IMR-90 (cell line): ENCODE measurements around the gene OR2M5. TPM values are rescaled to one million over a fixed set of nuclear protein-coding genes. Genes with fewer than 3 reads are reported as not detected.

Experiments used
- ATAC-seq: fragments of 200-7000 bp; cut with Tn5 transposase; 2 replicates; pipeline ENCODE4 v1.9.1; 2020; ENCODE audit warnings: low read depth, mild to moderate bottlenecking, moderate library complexity
- BruUV-seq: library from RNA; stranded (reverse); fragments of 400-500 nt; replicated peaks from 2 replicates; lab custom pipeline; 2021; lab: Mats Ljungman, UMichigan
- CTCF ChIA-PET: fragments of 300-600 bp; formaldehyde crosslinking; extraction: SDS; loops from one replicate; lab custom pipeline; 2021; ENCODE audit warnings: antibody characterized with exemption; lab: Yijun Ruan, JAX
- POLR2A ChIA-PET: fragments of 300-600 bp; sonication (Branson Sonifier 250); formaldehyde crosslinking; loops from one replicate; lab custom pipeline; 2022; ENCODE audit warnings: antibody characterized with exemption; ENCODE audit not compliant: unreplicated experiment; lab: Charles Lee
- DNase-seq: peaks from one replicate; pipeline ENCODE4 v3.0.0; 2013
- H2AFZ ChIP-seq: replicated peaks from 2 replicates; pipeline ENCODE3; 2013; ENCODE audit warnings: low read length, mild to moderate bottlenecking; ENCODE audit not compliant: poor library complexity
- H2AK5ac ChIP-seq: 2 replicates; pipeline ENCODE4 v1.6.1; 2013; ENCODE audit warnings: low read depth, low read length, inconsistent platforms
- H2AK9ac ChIP-seq: replicated peaks from 2 replicates; pipeline ENCODE3; 2013; ENCODE audit warnings: mild to moderate bottlenecking, low read depth, low read length, moderate library complexity; ENCODE audit not compliant: poor library complexity
- H2BK120ac ChIP-seq: 2 replicates; pipeline ENCODE4 v1.6.1; 2013; ENCODE audit warnings: low read depth, low read length, inconsistent platforms
- H2BK15ac ChIP-seq: 3 replicates; pipeline ENCODE4 v1.6.1; 2013; ENCODE audit warnings: low read depth, low read length, inconsistent platforms
- H2BK20ac ChIP-seq: 2 replicates; pipeline ENCODE4 v1.6.1; 2013; ENCODE audit warnings: low read depth, mild to moderate bottlenecking, inconsistent platforms, low read length, moderate library complexity
- H2BK5ac ChIP-seq: 2 replicates; pipeline ENCODE4 v1.6.1; 2013; ENCODE audit warnings: mild to moderate bottlenecking, low read depth, low read length, inconsistent platforms; ENCODE audit not compliant: poor library complexity, severe bottlenecking
- H3K14ac ChIP-seq: replicated peaks from 2 replicates; pipeline ENCODE4 v1.6.1; 2013; ENCODE audit warnings: low read depth, low read length, inconsistent platforms
- H3K18ac ChIP-seq: 2 replicates; pipeline ENCODE4 v1.6.1; 2013; ENCODE audit warnings: low read depth, low read length, control low read depth
- H3K23ac ChIP-seq: 2 replicates; pipeline ENCODE4 v1.6.1; 2013; ENCODE audit warnings: low read depth, low read length, inconsistent platforms
- H3K27ac ChIP-seq: 2 replicates; pipeline ENCODE4 v1.5.1; 2013; ENCODE audit warnings: mild to moderate bottlenecking, control low read depth, low read length; ENCODE audit not compliant: insufficient read depth
- H3K27me3 ChIP-seq: 2 replicates; pipeline ENCODE4 v1.6.1; 2013; ENCODE audit warnings: low read length; ENCODE audit not compliant: control insufficient read depth, insufficient read depth
- H3K36me3 ChIP-seq: 2 replicates; pipeline ENCODE4 v1.6.1; 2013; ENCODE audit warnings: low read length, mixed read lengths; ENCODE audit not compliant: control insufficient read depth, insufficient read depth
- H3K4ac ChIP-seq: 2 replicates; pipeline ENCODE4 v1.6.1; 2013; ENCODE audit warnings: low read depth, low read length, inconsistent platforms
- H3K4me1 ChIP-seq: 2 replicates; pipeline ENCODE4 v1.6.1; 2013; ENCODE audit warnings: low read length, mixed read lengths; ENCODE audit not compliant: control insufficient read depth, insufficient read depth
- H3K4me2 ChIP-seq: 2 replicates; pipeline ENCODE4 v1.6.1; 2013; ENCODE audit warnings: low read depth, mild to moderate bottlenecking, control low read depth, low read length, moderate library complexity
- H3K4me3 ChIP-seq: 2 replicates; pipeline ENCODE4 v1.5.1; 2013; ENCODE audit warnings: low read depth, mild to moderate bottlenecking, control low read depth, low read length, moderate library complexity; ENCODE audit not compliant: insufficient read depth
- H3K56ac ChIP-seq: 2 replicates; pipeline ENCODE4 v1.6.1; 2013; ENCODE audit warnings: low read length, inconsistent platforms; ENCODE audit not compliant: insufficient read depth; ENCODE audit errors: extremely low read depth
- H3K79me1 ChIP-seq, 2 experiments: 2 replicates each; pipeline ENCODE4 v1.6.1; 2013; ENCODE audit warnings: low read length in 2 of 2, inconsistent platforms in 1 of 2, low read depth in 1 of 2
- H3K9ac ChIP-seq: 2 replicates; pipeline ENCODE4 v1.6.1; 2013; ENCODE audit warnings: low read depth, low read length, control low read depth
- H3K9me1 ChIP-seq: 2 replicates; pipeline ENCODE4 v1.6.1; 2013; ENCODE audit warnings: low read length, inconsistent platforms; ENCODE audit not compliant: insufficient read depth
- H3K9me3 ChIP-seq: 2 replicates; pipeline ENCODE4 v1.6.1; 2013; ENCODE audit warnings: low read length; ENCODE audit not compliant: control insufficient read depth, insufficient read depth
- H4K20me1 ChIP-seq: 2 replicates; pipeline ENCODE4 v1.6.1; 2013; ENCODE audit warnings: low read length, inconsistent platforms; ENCODE audit not compliant: insufficient read depth
- H4K5ac ChIP-seq: 2 replicates; pipeline ENCODE4 v1.6.1; 2013; ENCODE audit warnings: mild to moderate bottlenecking, low read depth, low read length, control low read depth
- H4K8ac ChIP-seq, 2 experiments: 2 replicates each; pipeline ENCODE4 v1.6.1; 2013; ENCODE audit warnings: low read depth in 2 of 2, low read length in 2 of 2, control low read depth in 1 of 2, inconsistent platforms in 1 of 2
- H4K91ac ChIP-seq: 2 replicates; pipeline ENCODE4 v1.6.1; 2013; ENCODE audit warnings: low read depth, low read length, inconsistent platforms; ENCODE audit not compliant: insufficient read depth
- BHLHE40 ChIP-seq: fragments of 150-350 bp; IDR thresholded peaks from 2 replicates; pipeline ENCODE4 v1.6.1; 2016; ENCODE audit warnings: mild to moderate bottlenecking, low read depth, low read length
- CEBPB ChIP-seq: IDR thresholded peaks from 2 replicates; pipeline ENCODE4 v1.6.1; 2012; ENCODE audit warnings: low read depth, low read length, improper control_type of control experiment
- CHD1 ChIP-seq: IDR thresholded peaks from 2 replicates; pipeline ENCODE4 v1.6.1; 2012; ENCODE audit warnings: low read depth, low read length, improper control_type of control experiment
- FOS ChIP-seq: fragments of 150-350 bp; IDR thresholded peaks from 2 replicates; pipeline ENCODE4 v1.6.1; 2016; ENCODE audit warnings: low read depth, low read length
- MAFK ChIP-seq: IDR thresholded peaks from 2 replicates; pipeline ENCODE4 v1.6.1; 2012; ENCODE audit warnings: low read depth, low read length, improper control_type of control experiment
- MAZ ChIP-seq: IDR thresholded peaks from 2 replicates; pipeline ENCODE4 v1.6.1; 2012; ENCODE audit warnings: low read depth, mild to moderate bottlenecking, low read length, improper control_type of control experiment, moderate library complexity, borderline replicate concordance
- MXI1 ChIP-seq: IDR thresholded peaks from 2 replicates; pipeline ENCODE4 v1.6.1; 2012; ENCODE audit warnings: low read depth, mild to moderate bottlenecking, low read length, moderate library complexity, borderline replicate concordance
- NFE2L2 ChIP-seq: fragments of 150-350 bp; IDR thresholded peaks from 2 replicates; pipeline ENCODE4 v1.6.1; 2016; ENCODE audit warnings: low read depth, mild to moderate bottlenecking, low read length
- POLR2A ChIP-seq: IDR thresholded peaks from 2 replicates; pipeline ENCODE4 v1.6.1; 2012; ENCODE audit warnings: mild to moderate bottlenecking, low read depth, low read length
- RAD21 ChIP-seq: IDR thresholded peaks from 2 replicates; pipeline ENCODE4 v1.6.1; 2012; ENCODE audit warnings: low read length, improper control_type of control experiment
- RCOR1 ChIP-seq: IDR thresholded peaks from 2 replicates; pipeline ENCODE4 v1.6.1; 2012; ENCODE audit warnings: mild to moderate bottlenecking, low read length, improper control_type of control experiment; ENCODE audit not compliant: insufficient replicate concordance
- RFX5 ChIP-seq: IDR thresholded peaks from 2 replicates; pipeline ENCODE4 v1.8.0; 2012; ENCODE audit warnings: low read depth, mild to moderate bottlenecking, low read length, moderate library complexity
- SMC3 ChIP-seq: fragments of 150-350 bp; IDR thresholded peaks from 2 replicates; pipeline ENCODE4 v1.6.1; 2016; ENCODE audit warnings: low read depth, mild to moderate bottlenecking, antibody characterized with exemption, low read length, moderate library complexity
- WGBS, 2 experiments: methylation state at CpG; one replicate each; pipeline versions ENCODE4 v1.1.5 to v1.1.7; 2013; ENCODE audit warnings: missing lambda C conversion rate in 2 of 2; ENCODE audit not compliant: insufficient read length in 1 of 2; ENCODE audit errors: extremely low coverage in 2 of 2; 5-methylcytosine and 5-hydroxymethylcytosine counted together
- dilution Hi-C: fragments of 300-500 bp; cut with HindIII; formaldehyde crosslinking; loops from one replicate; pipeline ENCODE4 v1.14.3; 2018; ENCODE audit warnings: low sequenced_read_pairs; ENCODE audit not compliant: unreplicated experiment
- in situ Hi-C: fragments of 300-500 bp; cut with MboI; formaldehyde crosslinking; loops from 3 replicates; pipeline ENCODE4 v1.14.3; 2019; ENCODE audit warnings: low sequenced_read_pairs, inconsistent platforms, mixed read lengths
- intact Hi-C: fragments of 100-400 bp; cut with micrococcal nuclease; formaldehyde crosslinking; loops from 2 replicates; pipeline ENCODE4 v1.10.0; 2022
- polyA plus RNA-seq, 3 experiments: library from polyadenylated mRNA; depleted of rRNA; stranded (reverse); fragments of >200 nt; gene quantifications; 2 replicates each; pipeline ENCODE4 v1.2.3, GENCODE V29; 2012; ENCODE audit warnings: low replicate concordance in 1 of 3
- total RNA-seq: library from RNA; depleted of rRNA; stranded (reverse); fragments of >200 nt; gene quantifications from 2 replicates; pipeline ENCODE4 v1.2.3, GENCODE V29; 2012
- TF ChIP-seq, protein P1 (sequence below): conservative IDR thresholded peaks from 2 replicates; pipeline ENCODE4 v1.5.1; 2012; ENCODE audit warnings: mild to moderate bottlenecking, low read depth, low read length, improper control_type of control experiment
- TF ChIP-seq, protein P2 (sequence below): fragments of 150-350 bp; IDR thresholded peaks from 2 replicates; pipeline ENCODE4 v1.6.1; 2017; ENCODE audit warnings: mild to moderate bottlenecking, antibody characterized with exemption, low read length, low read depth
- TF ChIP-seq, protein P3 (sequence below): fragments of 150-350 bp; IDR thresholded peaks from 2 replicates; pipeline ENCODE4 v1.6.1; 2016; ENCODE audit warnings: low read depth, mild to moderate bottlenecking, low read length, moderate library complexity, borderline replicate concordance

The OR2M5 gene
- total and polyA plus RNA-seq, 2 of the 4 experiments (the other 2 are of a cell fraction): not detected

DNA sequence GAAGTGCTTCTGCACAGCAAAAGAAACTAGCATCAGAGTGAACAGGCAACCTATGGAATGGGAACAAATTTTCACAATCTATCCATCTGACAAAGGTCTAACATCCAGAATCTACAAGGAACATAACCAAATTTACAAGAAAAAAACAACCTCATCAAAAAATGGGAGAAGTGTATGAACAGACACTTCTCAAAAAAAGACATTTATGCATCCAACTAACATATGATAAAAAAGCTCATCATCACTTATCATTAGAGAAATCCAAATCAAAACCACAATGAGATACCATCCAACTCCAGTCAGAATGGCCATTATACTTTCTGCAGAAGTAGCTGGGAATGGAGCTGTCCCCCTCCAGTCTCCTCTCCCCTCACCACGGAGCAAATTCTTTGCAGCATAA lies 49.2 kb downstream of the OR2M5 start:
- intact Hi-C loops (no loop called here), in situ Hi-C loops (no loop called here), dilution Hi-C loops (no loop called here)
- H3K27me3 ChIP-seq: no peaks in the 10 kb centered on the region
- H3K4ac ChIP-seq: no peak overlapping the region
- H4K91ac ChIP-seq: no peak overlapping the region
- WGBS, 2 experiments: no CpG with 5 or more reads among the region's 1 CpG
- no peak overlapping the region for H3K27ac ChIP-seq
- ChIA-PET CTCF (no interaction called here), POLR2A (no interaction called here)
- ATAC-seq (no peak), DNase-seq (no peak)
- no peak overlapping the region for H2BK15ac ChIP-seq
- H3K23ac ChIP-seq: no peak overlapping the region
- no peak overlapping the region for H2AK5ac ChIP-seq
- TF ChIP-seq RCOR1 (no peak), RAD21 (no peak), CEBPB (no peak), BHLHE40 (no peak), POLR2A (no peak), CHD1 (no peak), MXI1 (no peak), FOS (no peak), MAZ (no peak), MAFK (no peak), RFX5 (no peak), NFE2L2 (no peak), SMC3 (no peak)
- TF ChIP-seq, protein P1, sequence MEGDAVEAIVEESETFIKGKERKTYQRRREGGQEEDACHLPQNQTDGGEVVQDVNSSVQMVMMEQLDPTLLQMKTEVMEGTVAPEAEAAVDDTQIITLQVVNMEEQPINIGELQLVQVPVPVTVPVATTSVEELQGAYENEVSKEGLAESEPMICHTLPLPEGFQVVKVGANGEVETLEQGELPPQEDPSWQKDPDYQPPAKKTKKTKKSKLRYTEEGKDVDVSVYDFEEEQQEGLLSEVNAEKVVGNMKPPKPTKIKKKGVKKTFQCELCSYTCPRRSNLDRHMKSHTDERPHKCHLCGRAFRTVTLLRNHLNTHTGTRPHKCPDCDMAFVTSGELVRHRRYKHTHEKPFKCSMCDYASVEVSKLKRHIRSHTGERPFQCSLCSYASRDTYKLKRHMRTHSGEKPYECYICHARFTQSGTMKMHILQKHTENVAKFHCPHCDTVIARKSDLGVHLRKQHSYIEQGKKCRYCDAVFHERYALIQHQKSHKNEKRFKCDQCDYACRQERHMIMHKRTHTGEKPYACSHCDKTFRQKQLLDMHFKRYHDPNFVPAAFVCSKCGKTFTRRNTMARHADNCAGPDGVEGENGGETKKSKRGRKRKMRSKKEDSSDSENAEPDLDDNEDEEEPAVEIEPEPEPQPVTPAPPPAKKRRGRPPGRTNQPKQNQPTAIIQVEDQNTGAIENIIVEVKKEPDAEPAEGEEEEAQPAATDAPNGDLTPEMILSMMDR: no peak
- TF ChIP-seq, protein P2, sequence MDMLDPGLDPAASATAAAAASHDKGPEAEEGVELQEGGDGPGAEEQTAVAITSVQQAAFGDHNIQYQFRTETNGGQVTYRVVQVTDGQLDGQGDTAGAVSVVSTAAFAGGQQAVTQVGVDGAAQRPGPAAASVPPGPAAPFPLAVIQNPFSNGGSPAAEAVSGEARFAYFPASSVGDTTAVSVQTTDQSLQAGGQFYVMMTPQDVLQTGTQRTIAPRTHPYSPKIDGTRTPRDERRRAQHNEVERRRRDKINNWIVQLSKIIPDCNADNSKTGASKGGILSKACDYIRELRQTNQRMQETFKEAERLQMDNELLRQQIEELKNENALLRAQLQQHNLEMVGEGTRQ: no peak
- TF ChIP-seq, protein P3, sequence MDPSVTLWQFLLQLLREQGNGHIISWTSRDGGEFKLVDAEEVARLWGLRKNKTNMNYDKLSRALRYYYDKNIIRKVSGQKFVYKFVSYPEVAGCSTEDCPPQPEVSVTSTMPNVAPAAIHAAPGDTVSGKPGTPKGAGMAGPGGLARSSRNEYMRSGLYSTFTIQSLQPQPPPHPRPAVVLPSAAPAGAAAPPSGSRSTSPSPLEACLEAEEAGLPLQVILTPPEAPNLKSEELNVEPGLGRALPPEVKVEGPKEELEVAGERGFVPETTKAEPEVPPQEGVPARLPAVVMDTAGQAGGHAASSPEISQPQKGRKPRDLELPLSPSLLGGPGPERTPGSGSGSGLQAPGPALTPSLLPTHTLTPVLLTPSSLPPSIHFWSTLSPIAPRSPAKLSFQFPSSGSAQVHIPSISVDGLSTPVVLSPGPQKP: no peak
- H4K8ac ChIP-seq: no peak overlapping the region
- no peak overlapping the region for H2AK9ac ChIP-seq
- H3K4me1 ChIP-seq: no peaks in the 10 kb centered on the region
- H4K5ac ChIP-seq: no peak overlapping the region
- H3K79me1 ChIP-seq: no peaks in the 10 kb centered on the region
- no peak overlapping the region for H2BK20ac ChIP-seq
- H3K14ac ChIP-seq: no peak overlapping the region
- H3K4me2 ChIP-seq: no peak overlapping the region
- H2AFZ ChIP-seq: no peak overlapping the region
- BruUV-seq: no TSS peak
- no peak overlapping the region for H3K18ac ChIP-seq
- no peak overlapping the region for H3K56ac ChIP-seq
- H3K9ac ChIP-seq: no peak overlapping the region
- H4K20me1 ChIP-seq: no peaks in the 10 kb centered on the region
- peaks cover 8% of the 10 kb centered on the region for H3K9me3 ChIP-seq
- no peak overlapping the region for H2BK5ac ChIP-seq
- no peak overlapping the region for H2BK120ac ChIP-seq
- H3K36me3 ChIP-seq: no peaks in the 10 kb centered on the region
- no peak overlapping the region for H3K4me3 ChIP-seq
- no peaks in the 10 kb centered on the region for H3K9me1 ChIP-seq
